Activated CD4-positive, alpha-beta T cell treated with anti-CD3 and anti-CD28 coated beads for 1 hour (primary cell): ENCODE results near the gene C2orf42.
A peak's percentile ranks its signal among the peaks of the same experiment; 100 is the strongest.
"Not testable (repeated sequence)": the region's sequence is repeated elsewhere in the genome, so short reads cannot be mapped to it uniquely, and the experiment has no call there.

Experiments
- DNase-seq: peaks from one replicate; pipeline ENCODE4 v3.0.0-alpha.2; 2020

The C2orf42 gene

DNA sequence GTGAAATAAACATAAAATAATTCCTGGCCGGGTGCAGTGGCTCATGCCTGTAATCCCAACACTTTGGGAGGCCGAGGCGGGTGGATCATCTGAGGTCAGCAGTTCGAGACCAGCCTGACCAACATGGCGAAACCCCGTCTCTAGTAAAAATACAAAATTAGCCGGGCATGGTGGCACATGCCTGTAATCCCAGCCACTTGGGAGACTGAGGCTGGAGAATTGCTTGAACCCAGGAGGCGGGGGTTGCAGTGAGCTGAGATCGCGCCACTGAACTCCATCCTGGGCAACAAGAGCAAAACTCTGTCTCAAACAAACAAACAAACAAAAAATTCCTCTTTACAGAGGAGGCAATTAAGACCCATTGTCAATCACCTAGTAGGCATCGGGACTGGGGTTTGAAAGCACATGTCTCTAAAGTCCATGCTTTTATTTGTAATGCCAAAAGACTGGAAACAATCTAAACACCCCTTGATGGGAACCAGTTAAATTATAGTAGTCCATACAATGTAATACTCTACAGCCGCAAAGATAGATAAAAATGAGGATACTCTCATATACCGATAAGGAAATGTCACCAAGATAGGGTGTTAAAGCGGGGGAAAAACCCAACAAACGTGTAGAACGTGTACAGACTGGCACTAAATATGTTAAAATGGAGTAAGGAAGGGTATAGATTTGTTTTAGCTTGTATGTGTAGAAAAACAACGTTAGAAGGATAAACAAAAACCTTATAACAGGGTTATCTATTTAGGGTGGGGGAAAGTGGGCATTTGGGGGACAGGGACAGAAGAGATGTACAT, 59.3 kb downstream of the C2orf42 start:
- DNase-seq = not testable (repeated sequence)

DNA sequence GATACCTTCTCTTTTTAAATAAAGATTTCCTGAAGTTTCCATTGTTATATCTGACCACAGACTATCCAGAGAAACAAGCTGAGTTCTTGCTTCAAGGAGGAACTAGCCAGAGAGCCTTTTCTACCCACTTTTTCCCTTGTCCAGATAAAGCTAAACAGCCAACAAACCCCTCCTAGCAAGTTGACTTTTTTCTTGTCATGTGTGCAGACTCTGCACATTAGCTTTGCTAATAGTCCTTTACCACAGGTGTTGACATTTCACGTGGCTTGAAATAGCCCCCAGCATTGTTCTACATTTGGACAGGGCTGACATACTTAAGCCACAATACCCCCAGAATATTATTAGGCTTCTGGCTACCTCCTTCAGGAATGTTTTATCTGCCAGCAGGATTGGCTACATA, 62.8 kb downstream of the C2orf42 start:
- DNase-seq = no peak

- no peak for DNase-seq
Observed at GRCh38 chr2:70126413-70126812, 64.4 kb downstream of the C2orf42 start.

DNA sequence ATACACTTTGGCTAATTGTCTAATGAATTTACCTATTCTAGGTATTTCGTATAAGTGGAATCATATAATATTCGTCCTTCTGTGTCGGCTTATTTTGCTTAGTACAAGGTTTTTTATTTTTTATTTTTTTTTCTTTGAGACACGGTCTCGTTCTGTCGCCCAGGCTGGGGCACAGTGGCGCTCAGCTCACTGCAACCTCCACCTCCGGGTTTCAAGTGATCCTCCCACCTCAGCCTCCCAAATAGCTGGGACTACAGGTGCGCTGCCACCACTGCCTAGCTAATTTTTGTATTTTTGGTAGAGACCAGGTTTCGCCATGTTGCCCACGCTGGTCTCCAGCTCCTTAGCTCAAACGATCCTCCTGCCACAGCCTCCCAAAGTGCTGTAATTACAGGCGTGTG, 65.3 kb downstream of the C2orf42 start:
- DNase-seq = no peak

GRCh38 chr2:70124983-70125480, 65.8 kb downstream of the C2orf42 start:
- DNase-seq = peak; percentile 52

DNA sequence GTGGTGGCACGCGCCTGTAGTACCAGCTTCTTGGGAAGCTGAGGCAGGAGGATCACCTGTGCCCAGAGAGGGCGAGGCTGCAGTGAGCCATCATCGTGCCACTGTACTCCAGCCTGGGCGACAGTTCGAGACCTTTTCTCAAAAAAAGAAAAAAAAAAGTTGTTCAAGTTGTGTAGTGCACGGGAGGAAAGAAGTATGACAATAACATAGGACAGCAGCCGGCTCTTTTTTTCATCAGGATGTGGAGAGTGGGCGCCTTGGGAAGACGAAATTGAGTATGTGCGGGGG, 67.0 kb downstream of the C2orf42 start:
- no peak for DNase-seq

DNA sequence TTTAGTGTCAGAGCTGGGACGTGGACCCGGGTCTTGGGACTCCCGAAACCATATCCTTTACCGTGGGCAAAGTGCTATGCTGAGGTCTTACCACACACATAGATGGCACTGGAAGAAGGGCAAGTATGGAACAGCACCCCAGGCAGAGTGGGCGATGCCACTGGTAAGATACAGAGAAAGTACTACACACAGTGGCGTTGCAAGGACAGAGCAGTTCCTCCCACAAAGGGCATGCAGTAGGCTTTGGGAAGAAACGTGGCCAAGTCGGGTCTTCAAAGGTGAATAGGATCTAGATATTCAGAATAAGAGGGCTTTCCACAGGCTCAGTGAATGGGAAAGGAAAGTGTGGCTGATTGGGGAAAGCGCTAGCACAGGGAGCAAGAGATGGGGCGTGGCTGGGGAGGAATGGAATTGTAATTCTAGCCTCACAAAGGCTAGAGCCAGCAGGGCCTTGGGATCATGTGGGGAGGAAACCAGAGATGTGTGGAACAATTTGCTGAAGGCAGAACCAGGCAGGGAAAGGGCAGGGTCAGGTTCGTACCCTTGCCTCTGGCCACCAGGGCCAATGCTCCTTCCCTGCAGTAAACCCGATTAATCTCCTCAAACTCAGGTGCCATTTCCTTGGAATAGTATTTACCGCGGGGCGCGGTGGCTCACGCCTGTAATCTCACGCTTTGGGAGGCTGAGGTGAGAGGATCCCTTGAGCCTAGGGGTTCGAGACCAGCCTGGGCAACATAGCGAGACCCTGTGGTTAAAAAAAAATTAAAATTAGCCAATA, 67.6 kb downstream of the C2orf42 start:
- no peak for DNase-seq

DNA sequence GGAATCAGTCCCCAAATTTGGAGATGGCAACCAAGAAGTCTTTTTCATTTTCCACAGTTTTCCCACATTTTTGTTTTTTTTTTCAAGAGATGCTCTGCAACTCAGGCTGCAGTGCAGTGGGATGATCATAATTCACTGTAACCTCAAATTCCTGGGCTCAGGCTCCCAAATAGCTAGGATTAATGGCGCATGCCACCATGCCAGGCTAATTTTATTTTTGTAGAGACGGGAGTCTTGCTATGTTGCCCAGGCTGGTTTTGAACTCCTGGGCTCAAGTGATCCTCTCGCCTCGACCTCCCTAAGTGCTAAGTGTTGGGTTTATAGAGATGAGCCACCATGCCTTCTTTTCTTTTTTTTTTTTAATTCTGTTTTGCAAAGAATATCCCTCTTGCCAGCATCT, 68.3 kb downstream of the C2orf42 start:
- DNase-seq = no peak

- DNase-seq = no peak
Observed at GRCh38 chr2:70121627-70122372, 69.0 kb downstream of the C2orf42 start.

DNA sequence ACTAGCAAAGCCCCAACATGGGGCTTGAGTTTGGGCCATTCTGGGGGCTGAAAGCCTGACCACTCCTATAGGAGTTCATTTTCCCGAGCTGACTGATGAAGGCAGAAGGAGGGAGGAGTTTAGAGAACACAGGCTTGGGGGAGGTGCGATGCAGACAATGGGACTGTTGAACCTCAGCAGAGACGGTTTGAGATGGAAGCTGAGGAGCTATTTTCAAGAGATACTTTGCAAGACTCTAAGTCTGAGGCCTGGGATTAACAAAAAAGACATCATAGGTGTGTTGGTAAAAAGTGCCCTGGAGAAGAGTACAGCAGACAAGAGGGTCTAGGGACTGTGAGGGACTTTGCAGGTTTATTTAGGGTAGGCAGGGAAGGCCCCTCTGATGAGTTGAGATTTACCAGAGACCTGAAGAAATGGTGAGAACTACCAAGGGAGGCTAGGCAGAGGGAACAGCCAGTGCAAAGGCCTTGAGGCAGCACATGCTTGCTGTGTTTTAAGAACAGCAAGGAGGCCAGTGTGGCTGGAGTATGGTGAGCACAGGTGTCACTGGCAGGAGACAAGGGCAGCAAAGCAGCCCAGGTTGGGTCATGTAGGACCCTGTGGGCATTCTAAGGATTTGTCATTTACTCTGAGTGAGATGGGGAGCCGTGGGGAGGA, 71.9 kb downstream of the C2orf42 start:
- no peak for DNase-seq

- DNase-seq = no peak
Observed at GRCh38 chr2:70116936-70117552, 73.8 kb downstream of the C2orf42 start.

DNA sequence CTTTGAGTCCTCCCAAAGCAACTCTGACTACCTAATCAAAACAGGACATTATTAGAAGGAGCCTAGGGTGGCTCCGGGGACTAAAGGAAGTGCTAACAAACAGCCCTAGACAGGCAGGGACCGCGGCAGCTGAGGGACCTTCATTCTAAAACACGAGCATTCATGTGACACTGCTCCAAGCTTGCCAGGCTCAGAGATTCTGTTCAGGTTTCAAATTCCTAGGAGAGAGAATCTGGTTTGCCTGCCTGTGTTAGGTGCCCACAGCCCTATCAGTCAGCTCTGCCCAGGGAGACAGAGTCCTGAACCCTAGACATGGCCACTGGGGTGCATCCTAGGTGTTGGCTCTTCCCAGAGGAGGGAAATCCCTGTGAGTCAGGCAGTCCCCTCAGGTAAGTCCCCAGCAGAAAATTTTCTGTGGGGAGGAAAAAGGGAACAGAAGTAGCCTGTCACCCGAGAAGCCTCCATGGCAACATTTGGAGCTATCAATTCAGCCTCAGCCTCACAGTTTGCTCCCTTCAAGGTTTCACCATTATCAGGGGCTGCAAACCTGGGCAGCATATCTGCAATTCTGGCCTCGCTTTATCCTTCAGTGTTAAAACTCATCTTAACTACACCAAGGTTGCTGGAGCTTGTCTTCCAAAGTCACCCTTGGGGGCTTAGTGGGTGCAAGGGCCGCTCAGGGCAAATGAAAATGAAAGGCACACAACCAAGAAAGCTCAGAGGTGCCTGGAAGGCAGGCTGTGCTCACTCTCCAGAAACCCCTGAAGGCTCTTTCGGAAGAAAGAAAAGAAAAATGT, 75.0 kb downstream of the C2orf42 start:
- DNase-seq = no peak

DNA sequence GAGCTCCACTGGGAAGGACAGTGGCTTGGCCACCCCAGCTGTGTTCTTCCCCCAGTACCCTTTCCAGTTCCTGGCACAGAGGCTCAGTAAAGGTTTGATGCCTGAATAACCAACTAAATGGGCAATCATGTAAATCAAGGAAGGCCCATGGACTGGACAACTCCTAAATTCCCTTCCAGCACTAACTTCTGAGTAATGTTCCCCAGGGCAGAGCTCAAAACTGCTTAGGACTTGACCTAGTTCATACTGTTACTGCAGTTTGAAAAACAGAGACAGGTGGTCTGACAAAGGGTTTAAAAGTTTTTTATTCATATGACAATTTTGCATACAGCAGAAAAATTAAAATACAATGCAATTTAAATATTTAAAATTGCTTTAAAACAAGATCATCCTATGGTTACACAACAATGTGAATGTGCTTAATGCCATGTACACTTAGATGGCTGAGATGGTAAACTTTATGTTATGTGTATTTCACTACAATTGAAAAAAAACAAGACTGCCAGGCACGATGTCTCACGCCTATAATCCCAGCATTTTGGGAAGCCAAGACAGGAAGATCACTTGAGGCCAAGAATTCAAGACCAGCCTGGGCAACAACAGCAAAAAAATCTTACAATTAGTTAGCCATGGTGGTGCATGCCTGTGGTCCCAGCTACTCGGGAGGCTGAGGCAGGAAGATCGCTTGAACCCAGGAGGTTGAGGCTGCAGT, 77.3 kb downstream of the C2orf42 start:
- DNase-seq = no peak

DNA sequence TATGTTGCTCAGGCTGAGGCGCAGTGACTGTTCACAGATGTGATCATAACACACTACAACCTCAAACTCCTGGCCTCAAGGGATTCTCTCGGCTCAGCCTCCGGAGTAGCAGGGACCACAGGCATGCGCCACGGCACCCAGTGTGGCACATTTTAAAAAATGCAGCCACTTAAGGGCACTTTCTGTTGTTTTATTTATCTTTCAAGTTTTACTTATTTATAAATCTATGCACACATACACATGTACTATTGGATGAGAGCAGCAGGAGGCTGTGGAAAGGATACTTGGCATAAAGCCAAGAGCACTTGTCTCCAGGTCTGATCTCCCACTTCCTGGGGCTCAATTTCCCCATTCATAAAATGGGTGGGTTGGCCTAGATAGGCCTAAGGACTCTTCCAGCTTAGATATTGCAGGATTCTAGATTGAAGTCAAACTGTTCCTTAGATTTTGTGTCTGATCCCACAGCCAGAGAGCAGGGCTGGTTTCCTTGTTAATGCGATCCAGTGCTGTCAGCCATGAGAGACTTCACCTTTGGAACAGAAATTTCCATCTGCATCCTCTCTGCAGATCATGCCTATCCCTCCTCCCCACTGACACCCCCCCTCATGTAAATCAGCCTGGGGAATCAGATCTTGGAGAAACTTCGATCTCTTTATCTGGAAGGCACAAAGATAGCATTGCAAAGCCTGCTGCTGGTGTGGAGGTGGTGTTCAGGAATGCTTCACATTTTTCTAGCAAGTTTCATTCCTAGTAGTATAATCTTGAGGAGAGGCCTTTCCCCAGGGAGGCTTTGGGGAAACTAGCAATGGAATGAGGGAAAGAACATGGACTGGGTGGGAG, 78.8 kb downstream of the C2orf42 start:
- DNase-seq = no peak

GRCh38 chr2:70110397-70110796, 80.4 kb downstream of the C2orf42 start:
- not testable (repeated sequence) for DNase-seq

- DNase-seq = not testable (repeated sequence)
Observed at GRCh38 chr2:70106138-70106537, 84.7 kb downstream of the C2orf42 start.

GRCh38 chr2:70104231-70105111, 86.3 kb downstream of the C2orf42 start:
- no peak for DNase-seq

GRCh38 chr2:70103531-70104061, 87.2 kb downstream of the C2orf42 start:
- no peak for DNase-seq
